GM18517 (cell line): ENCODE results near the gene SOHLH1.

ENCODE experiments used
- ATAC-seq: cut with Tn5 transposase; IDR thresholded peaks from one replicate; pipeline ENCODE4 v1.9.1; 2021; ENCODE audit warnings: mild to moderate bottlenecking, moderate library complexity; ENCODE audit not compliant: unreplicated experiment

SOHLH1 gene

DNA sequence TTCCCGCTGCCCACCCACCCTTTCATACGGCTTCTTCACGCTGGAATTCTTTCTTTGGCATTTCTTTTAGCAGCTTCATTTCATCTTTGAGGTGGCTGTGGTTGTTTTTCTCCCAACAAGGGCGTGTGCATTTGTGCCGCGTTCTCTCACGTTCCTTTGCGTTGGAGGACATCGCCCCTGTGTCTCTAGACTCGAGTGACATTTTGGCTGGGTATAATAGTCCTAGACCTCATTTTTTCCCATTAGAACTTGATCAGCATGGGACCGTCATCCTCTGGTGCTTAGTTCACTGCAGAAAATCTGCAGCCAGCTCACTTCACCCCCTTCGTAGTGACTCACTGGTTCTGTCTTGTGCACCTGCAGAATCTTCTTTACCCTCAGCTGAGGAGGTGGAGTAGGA, 32.2 kb upstream of the SOHLH1 start:
- ATAC-seq, result no peak

DNA sequence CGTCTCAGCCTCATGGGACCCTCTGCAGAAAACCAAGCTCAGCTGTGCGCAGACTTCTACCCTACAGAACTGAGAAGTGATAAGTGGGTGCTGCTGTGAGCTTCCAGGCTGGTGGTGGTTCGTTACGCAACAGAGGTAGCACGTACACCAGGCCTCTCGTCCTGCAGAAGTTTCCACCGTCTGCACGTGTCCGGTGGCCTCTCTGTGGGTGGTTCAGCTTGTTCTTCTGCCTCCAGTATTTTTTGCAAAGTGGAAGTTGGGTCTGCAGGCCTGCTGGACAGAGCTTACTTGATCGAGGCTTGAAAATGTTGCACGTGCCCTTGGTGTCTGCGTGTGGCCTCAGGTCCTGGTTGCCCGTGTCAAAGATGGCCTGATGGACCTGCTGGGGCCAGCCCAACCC, 30.2 kb upstream of the SOHLH1 start:
- ATAC-seq, result no peak

DNA sequence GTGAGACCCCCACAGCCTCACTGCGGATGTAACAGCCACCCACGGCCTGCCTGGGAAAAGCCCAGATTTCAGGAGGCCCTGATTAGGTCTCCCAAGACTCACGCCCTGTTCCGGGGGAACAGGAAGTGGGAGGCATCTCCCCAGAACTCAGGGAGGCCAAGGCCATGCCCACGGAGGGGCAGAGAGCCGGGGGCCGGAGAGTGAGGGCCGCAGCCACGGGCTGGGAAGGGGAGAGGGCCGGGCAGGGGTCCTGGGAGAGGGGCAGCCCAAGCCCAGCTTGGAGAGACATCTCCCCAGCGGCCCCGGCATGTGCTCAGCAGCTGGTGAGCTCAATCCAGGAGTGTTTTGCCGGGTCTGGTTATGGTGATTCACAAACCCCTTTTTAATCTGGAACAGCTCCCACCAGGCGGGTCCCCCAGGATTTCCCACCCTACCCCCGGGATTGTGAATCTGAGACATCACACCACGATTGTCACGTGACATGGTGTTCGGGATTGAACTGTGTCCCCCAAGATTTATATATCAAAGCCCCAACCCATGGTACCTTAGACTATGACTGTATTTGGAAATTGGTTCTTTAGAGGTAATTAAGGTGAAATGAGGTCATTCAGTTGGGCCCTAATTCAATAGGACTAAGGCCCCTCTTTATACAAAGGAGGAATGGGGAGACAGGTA, 29.3 kb upstream of the SOHLH1 start:
- no peak for ATAC-seq

DNA sequence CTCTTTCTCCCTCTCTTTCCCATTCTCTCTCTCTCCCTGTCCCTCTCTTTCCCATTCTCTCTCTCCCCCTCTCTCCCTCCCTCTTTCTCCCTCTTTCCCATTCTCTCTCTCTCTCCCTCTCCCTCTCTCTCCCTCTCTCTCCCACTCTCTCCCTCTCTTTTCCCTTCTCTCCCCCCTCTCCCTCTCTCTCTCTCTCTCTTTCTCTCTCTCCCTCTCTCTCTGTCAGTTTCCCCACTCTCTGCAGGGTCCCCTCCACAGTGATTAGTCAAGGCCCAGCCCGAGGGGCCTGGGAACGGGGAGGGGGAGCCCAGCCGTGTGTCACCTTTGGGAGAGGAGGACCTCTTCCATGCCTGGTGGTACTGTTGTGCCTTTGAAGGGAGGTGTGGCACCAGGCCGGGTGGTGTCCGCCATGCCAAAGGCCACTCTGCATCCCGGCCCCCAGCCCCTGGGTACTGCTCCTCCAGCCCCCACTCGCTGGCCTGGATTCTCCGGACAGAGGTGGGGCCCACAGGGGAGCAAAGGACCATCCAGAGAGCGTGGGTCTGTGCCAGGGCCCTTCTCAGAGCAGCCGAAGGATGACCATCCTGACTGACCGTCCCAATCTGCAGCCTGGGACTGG, 28.1 kb upstream of the SOHLH1 start:
- no peak for ATAC-seq

DNA sequence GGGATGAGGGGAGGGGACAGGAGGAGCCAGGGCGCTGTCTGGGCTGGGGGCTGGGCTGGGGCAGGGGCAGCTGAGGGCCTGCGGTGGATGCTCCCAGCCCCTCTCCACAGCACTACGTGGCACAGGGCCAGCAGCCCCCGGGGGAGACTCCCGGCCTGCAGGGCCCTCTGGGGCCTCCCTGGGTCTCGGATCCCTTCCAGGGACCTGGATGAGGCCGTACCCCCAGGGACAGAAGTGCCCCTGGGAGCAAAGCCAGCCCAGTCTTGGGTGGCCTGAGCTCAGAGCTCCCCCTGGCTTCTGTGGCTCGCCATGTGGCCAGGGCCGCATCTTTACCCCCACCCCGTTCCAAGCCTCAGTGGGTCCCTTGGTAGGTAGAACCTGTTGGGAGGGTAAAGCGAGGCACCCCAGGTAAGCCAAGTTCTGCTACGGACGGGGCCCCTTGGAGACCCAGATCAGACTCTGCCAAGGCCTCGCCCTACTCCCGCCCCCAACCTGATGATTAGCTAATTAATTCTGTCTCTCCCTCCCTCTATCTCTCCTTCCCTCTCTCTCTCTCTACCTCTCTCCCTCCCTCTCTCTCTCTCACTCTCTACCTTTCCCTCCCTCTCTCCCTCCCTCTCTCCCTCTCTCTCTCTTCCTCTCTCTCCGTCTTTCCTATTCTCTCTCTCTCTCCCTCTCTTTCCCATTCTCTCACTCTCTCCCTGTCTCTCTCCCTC, 27.0 kb upstream of the SOHLH1 start:
- no peak for ATAC-seq

DNA sequence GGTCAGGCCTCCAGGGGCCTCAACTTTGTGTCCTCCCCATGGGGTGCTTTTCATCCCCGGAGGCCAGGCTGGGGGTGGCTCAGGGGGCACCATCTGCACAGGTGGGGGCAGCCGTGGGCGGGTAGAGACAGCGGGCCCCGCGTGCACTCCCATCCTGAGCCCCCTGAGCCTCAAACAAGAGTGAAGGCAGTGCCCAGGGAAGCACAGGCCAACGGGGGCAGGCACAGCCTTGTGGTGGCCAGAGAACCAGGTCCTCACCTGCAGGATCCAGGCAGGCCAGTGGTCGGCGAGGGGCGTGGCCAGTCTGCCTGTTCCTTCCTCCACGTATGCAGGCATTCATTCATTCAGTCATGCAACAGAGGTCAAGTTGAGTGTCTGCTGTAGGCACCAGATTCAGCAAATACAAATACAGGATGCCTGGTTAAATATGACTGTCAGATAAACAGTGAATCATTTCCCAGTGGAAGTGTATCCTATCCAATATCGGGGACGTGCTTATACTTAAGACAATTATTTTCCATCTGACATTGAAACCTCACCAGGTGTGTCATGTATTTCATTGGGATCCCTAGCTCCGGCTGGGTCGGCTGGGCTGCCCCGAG, 25.0 kb upstream of the SOHLH1 start:
- ATAC-seq, result no peak

DNA sequence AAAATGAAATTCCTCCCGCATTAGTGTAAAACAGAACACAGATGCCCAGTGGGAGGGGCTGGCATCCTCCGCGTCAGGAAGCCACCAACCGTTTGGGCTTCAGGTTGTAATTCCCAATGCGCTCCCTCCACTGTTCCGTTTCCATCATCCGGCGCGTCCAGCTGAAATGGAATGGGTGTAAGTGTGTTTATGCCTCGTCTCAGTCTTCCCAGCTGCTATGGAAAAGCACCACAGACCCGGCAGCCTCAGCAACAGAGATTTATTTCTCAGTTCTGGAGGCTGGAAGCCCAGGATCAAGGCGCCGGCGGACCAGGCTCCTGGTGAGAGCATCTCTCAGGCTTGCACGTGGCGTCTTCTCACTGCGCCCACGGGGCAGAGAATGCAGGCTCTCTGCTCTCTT, 23.1 kb upstream of the SOHLH1 start:
- ATAC-seq, result no peak

DNA sequence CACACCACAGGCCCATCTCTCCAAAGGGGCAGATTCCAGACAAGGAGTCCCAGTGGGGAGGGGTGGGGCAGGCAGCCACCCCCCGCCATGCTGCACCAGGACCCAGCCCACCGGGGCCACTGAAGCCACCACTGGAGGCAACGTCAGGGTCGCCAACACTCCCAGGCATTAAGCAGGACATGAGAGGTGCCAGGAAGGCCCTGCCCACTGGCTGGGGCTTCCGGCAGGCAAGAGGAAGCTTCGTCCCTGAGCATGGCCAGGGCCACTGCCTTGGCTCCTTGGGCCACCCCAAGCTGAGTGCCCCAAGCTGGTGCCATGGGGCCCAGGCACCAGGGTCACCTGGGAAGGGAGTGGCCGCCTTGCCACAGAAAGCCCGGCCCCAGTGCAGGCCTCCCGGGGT, 20.2 kb upstream of the SOHLH1 start:
- no peak for ATAC-seq

DNA sequence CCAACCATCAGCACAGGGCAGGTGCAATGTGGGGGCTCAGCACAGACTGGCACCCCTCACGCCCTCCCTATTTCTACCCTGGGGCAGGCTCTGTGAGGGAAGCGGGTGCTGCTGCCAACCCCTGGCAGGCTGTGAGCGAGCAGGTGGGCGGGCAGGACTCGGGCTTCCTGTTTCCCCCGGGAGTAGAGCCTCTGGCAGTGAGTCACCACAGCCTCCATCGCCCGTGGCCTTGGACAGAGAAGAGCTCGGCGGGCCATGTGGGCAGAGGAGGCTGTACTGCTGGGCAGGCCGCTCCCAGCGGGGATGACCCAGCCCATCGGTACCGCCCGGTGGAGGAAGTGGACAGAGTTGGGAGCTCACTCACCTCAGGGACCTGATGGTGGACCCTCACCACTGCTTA, 19.3 kb upstream of the SOHLH1 start:
- no peak for ATAC-seq

DNA sequence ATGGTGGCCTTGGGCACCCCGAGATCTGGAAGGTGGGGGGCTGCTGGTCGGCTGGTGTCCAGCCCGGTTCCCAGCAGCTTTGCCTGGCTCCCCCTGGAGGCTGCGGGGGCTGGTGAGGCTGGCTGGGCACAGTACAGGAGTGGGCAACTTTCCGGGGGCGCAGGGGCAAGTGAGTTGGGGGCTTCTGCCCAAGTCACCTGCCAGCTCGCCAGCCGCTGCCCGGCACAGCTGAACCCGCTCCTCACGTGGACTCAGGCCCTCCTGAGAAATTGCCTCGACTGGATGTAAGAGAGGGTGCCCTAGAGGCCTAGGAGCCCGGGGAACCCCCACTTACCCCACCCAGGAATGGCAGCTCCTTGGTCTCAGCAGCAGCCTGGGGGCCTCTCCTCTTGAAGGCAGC, 18.1 kb upstream of the SOHLH1 start:
- ATAC-seq, result no peak

DNA sequence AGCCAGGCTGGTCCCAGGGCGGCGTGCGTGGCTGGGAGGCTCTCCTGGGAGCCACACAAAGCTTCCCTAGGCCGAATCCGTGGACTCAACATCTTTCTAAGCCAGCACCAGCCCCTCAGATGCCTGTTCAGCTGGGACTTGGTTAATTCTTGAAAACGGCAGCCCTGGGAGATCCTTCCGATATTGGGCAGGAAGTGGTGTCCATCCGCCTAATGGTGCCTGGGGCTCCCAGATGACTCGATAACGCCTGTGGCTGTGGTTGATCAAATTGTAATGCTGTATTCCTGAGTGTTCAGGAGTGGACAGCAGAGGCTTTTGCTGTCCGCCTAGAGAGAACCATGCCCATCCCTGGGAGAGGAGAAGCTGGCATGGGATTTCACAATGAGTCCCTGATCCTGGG, 16.8 kb upstream of the SOHLH1 start:
- no peak for ATAC-seq

DNA sequence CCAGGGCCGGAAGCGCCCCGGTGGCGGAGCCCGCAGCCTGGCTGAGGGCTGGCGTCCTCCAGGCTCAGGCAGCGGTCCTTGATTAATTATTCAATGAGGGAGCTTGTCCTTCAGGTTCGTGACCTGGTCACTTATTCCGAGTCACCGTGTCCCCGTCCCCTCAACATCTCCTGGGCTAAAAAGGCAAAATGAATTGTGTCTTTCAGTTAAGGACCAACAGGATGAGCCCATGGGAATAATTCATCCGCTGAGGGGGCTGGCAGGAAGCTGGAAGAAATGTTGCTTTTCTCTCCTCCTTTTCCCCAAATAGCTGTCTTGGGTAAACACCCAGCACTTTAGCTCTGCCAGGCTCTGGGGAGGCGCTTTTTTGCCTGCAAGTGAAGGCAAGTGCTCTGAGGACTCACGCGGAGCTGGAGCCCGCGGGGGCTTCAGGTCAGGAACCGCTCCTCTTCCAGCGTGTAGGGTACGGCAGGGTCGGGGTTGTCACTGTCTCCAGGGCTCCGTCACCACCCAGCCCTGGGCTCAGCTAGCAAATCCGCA, 15.8 kb upstream of the SOHLH1 start:
- no peak for ATAC-seq

DNA sequence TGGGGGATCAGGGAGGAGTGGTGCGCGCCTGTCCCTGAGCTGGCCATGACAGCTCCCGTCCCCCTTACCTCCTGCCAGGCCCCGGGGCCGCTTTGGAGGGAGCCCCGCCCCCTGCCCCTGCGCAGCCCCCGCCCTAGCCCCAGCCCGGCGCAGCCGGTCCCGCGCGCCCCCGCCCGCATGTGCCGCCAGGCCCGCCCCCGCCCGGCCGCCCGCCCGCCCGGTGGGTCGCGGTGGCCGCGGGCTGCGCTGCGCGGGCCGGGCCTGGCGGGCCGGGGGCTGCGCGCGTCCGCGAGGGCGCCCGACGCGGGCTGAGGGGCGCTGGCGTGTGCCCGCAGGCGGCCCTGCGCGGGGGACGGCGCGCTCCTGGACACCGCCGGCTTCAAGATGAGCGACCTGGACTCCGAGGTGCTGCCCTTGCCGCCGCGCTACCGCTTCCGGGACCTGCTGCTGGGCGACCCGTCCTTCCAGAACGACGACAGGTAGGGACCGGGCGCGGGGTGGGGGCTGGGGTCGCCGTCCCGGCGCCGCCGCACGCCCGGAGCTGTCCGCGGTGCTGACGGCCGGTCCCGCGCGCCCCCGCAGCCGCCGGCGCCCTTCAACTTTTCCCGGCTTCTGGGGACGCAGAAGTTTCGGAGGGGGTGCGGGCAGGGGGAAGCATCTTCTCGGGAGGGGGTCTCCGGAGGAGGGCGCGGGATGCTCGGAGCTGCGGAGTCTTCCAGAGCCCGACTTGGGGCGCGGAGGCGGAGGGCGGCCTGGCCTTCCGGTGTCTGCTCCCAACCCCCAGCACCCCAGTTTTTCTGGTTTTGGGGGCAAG, 15.2 kb upstream of the SOHLH1 start:
- no peak for ATAC-seq

DNA sequence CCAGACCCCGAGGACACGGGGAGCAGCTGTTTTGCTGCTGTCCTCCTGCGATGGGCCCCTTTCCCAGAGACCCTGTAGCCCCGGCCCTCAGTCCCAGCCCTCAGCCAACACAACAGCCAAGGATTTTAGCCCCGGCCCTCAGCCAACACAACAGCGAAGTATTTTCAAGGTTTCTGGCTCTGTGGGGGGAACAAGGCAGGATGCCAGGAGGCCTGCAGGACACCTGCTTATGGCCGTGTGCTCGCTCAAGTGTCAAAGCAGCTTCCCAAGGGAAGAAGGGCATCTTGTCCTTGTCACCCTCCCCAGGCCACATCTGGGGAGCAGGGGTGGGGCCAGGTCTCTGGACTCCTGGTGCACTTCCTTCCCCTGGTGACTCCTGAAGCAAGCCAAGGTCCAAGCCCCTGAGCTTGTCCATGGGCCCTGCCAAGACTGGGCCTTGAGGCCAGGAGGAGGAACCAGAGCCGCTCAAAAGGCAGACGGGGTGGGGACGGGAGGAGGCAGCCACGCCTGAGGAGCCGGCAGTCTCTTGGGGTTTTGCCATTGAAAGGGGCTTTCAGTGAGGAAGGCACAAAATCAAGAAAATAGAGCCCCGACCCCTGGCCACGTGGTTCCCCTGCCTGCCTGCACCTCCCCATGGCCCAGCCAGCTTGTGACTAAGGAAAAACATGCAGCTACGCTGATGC, 13.5 kb upstream of the SOHLH1 start:
- ATAC-seq, result no peak

DNA sequence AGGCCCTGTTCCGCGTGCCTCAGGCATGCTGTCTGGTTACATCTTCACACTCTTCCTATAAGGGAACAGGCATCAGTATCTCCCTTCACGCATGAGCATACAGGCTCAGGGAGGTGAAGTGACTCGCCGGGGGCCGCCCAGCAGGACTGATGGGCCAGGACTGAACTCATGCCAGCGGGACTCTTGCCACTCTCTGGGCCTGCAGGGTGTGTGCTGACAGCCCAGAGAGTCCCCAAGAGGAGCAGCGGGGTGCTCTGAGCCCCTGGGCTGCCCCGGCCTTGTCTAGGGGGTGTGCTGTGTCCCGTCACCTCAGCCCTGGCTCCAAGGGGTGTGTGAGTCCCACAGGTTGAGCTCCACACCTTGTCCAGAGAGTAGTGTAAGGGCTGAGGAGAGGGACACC, 12.6 kb upstream of the SOHLH1 start:
- ATAC-seq, result no peak

DNA sequence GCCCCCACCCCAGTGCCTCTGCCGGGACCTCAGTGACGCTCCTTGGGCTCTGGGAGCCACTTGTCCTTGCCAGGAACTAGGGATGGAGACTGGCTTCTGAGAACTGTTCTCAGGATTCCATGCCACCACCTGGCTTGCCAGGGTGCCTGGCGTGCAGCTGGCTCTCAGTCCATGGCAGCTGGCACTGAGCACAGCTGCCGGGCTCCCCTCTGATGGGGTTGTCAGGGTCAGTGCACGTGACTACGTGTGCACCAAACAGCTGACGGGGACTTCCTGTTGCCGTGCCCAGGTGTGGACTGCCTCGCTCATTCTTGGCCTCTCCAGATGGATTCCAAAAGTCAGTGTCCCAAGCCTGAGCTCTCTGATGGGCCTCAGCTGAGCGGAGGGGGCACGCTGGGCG, 12.1 kb upstream of the SOHLH1 start:
- ATAC-seq, result no peak

DNA sequence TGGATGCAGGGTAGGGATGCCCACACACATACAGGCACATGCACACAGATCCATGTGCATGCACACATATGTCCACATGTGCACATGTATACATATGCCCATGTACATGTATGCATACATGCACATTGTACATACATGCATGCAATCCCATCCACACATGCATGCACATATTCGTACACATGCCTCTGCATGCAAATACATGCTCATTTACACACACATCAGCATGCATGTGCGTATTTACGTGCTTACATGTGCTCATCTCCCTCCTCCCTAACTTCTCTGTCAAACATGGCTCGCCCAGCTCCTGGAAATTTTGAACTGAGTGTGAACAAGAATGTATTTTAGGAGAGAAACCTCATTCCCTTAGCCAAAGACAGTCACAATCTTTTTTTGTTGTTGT, 8.9 kb upstream of the SOHLH1 start:
- no peak for ATAC-seq

DNA sequence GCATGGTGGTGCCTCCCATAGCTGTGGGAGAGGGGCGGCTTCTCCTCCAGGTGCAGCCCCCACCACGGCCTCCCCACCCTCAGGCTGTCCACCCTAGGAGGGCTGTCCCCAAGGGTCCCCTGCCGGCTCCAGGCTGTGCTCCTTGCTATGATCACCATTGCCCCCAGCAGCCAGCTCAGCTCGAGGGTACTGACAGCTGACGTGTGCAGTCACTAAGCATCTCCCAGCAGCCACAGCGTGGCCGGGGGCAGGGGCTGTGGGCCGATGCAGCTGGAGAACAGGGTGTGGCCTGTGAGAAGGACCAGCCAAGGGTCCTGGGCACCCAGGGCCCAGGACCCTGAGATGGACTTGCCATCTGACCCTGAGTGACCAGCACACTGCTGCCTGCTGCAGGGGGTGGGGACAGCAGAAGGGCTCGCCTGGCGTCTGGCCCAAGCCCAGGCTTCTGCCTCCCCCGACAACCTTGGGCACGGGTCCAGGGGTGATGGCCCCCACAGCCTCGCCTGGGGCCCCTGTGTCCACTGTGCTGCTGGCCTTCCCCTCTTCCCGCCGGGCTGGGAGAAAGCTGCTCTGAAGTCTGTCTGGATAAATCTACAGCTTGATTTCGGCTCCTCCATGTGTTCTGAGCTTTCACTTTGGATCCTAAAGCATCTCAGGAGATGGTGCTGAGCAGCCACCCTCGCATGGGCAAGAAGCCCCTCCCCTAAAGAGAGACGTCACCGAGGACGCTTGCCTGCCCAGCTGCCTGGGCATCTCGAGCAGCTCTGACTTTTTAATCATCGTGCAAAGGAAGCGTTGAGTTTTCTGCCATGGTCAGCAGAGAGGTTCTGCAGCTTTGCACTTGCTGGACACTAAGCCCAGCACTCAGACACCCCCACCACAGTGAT, 8.2 kb upstream of the SOHLH1 start:
- no peak for ATAC-seq

DNA sequence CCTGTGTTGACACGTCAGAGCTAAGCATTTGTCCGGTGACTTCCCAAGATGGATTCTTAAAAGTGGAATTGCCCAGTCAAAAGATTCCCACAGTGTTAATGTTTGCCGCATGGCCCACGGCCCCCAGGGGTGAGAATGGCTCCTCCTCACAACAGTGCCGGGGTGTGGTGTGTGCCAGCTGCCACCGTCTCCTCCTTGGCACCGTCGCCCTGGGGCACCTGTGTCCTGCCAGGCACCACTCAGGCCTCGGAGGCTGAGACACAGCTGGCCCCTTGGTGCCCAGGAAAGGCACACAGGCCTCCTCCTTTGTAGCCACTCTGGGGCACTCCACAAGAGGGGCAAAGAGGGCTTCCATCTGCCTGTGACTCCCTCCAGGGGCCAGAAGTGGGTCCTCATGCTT, 7.0 kb upstream of the SOHLH1 start:
- no peak for ATAC-seq
